CD4-positive, alpha-beta T cell (primary cell): Measurements from ENCODE around the gene OLFM2. TPM values are rescaled to one million over a fixed set of nuclear protein-coding genes. Genes with fewer than 3 reads are reported as not detected.

Source experiments
- ATAC-seq: fragments of 200-7000 bp; cut with Tn5 transposase; one replicate; pipeline ENCODE4 v1.10.0; 2022; ENCODE audit warnings: mild to moderate bottlenecking; ENCODE audit not compliant: poor library complexity
- CTCF ChIA-PET: fragments of 350-600 bp; sonication (Branson Sonifier 250); formaldehyde crosslinking; loops from one replicate; lab custom pipeline; 2021; ENCODE audit warnings: antibody characterized with exemption, inconsistent platforms; lab: Charles Lee
- POLR2A ChIA-PET: fragments of 350-600 bp; sonication (Branson Sonifier 250); formaldehyde crosslinking; loops from one replicate; lab custom pipeline; 2021; ENCODE audit warnings: antibody characterized with exemption, inconsistent platforms; lab: Charles Lee
- DNase-seq, 14 experiments: peaks; one replicate each; pipeline ENCODE4 v3.0.0-alpha.2; 2013 to 2020; ENCODE audit warnings: mixed read lengths in 2 of 14
- H3K27ac ChIP-seq, 2 donors: one replicate each; pipeline versions ENCODE4 v1.5.1 to v1.7.0; 2013; ENCODE audit warnings: low read length in 2 of 2, low read depth in 1 of 2, mild to moderate bottlenecking in 1 of 2
- H3K27me3 ChIP-seq, 2 experiments: 1 replicate in 1 of 2; 2 replicates in 1 of 2; pipeline versions ENCODE4 v1.6.1 to v1.7.0; 2013; ENCODE audit warnings: low read length in 2 of 2, control low read depth in 1 of 2, mild to moderate bottlenecking in 1 of 2, moderate library complexity in 1 of 2; ENCODE audit not compliant: insufficient read depth in 2 of 2, control insufficient read depth in 1 of 2
- H3K36me3 ChIP-seq: one replicate; pipeline ENCODE4 v1.6.1; 2013; ENCODE audit warnings: low read length, control low read depth; ENCODE audit not compliant: insufficient read depth
- H3K4me1 ChIP-seq: one replicate; pipeline ENCODE4 v1.6.1; 2013; ENCODE audit warnings: low read length, control low read depth; ENCODE audit not compliant: insufficient read depth
- H3K4me3 ChIP-seq: one replicate; pipeline ENCODE4 v1.5.1; 2013; ENCODE audit warnings: mild to moderate bottlenecking, low read length, moderate library complexity
- H3K9me3 ChIP-seq, 2 experiments: 1 replicate in 1 of 2; 2 replicates in 1 of 2; pipeline versions ENCODE4 v1.6.1 to v1.7.0; 2013; ENCODE audit warnings: low read length in 2 of 2, mild to moderate bottlenecking in 2 of 2, control low read depth in 1 of 2, moderate library complexity in 1 of 2; ENCODE audit not compliant: control insufficient read depth in 1 of 2, insufficient read depth in 1 of 2
- H3K27ac Mint-ChIP-seq: one replicate; pipeline ENCODE4 v1.8.0; 2020; ENCODE audit warnings: mixed read lengths
- H3K27me3 Mint-ChIP-seq: one replicate; pipeline ENCODE4 v1.8.0; 2021; ENCODE audit warnings: mixed read lengths
- H3K36me3 Mint-ChIP-seq: one replicate; pipeline ENCODE4 v1.8.0; 2021; ENCODE audit warnings: low read depth, mixed read lengths
- H3K4me1 Mint-ChIP-seq: one replicate; pipeline ENCODE4 v1.8.0; 2021; ENCODE audit warnings: low read depth, mixed read lengths
- H3K4me3 Mint-ChIP-seq: one replicate; pipeline ENCODE4 v1.8.0; 2020; ENCODE audit warnings: mild to moderate bottlenecking, mixed read lengths
- H3K9me3 Mint-ChIP-seq: one replicate; pipeline ENCODE4 v1.8.0; 2020; ENCODE audit warnings: mixed read lengths
- intact Hi-C, 2 experiments: fragments of 100-400 bp; cut with DNase I in 1 of 2; cut with micrococcal nuclease in 1 of 2; formaldehyde crosslinking; loops; one replicate each; pipeline versions ENCODE4 v1.15.1 to v1.9.0; 2023 to 2025; cut with DNase I, micrococcal nuclease
- total RNA-seq, 174 experiments: library from RNA in 2 of 174; stranded (reverse) in 2 of 174; gene quantifications; one replicate each; pipeline ENCODE4 v1.2.3 and lab custom pipeline; 2021 to 2026
- TF ChIP-seq, protein P1 (sequence below): fragments of 200-600 bp; IDR thresholded peaks from one replicate; pipeline ENCODE4 v1.8.0; 2022; ENCODE audit warnings: antibody characterized with exemption, mild to moderate bottlenecking

Gene OLFM2
- total RNA-seq, 2 experiments from 2014 or later: 4.1 to 4.8 TPM

DNA sequence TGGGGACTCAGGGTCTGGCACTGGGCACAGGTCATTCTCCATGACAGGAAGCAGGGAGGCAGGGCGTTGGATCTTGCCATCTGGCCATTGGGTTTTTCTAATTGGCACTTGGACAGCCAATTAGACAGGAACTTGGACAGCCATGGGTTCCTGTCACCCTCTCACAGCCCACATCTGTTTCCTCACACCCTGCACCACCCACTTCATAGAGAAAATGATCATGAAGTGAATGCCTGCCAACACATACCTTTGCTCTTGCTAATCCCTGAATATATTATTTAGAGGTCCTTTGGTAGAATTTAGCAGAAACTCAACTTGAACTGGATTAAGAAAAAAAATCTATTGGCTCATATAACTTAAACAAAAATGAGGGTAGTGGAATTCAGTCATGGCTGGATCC lies 4.9 kb upstream of the OLFM2 start:
- peaks cover 6% of the 10 kb centered on the region for H3K4me1 Mint-ChIP-seq
- no peak overlapping the region for H3K27ac ChIP-seq
- ChIA-PET POLR2A (no interaction called here), CTCF (no interaction called here)
- peaks cover 26 to 27% of the 10 kb centered on the region in 2 experiments for H3K27me3 ChIP-seq
- intact Hi-C loops: no loop called here
- no peak for DNase-seq
- H3K27ac Mint-ChIP-seq: no peak overlapping the region
- H3K9me3 ChIP-seq: peaks cover 12 to 15% of the 10 kb centered on the region in 2 experiments
- peaks cover 7% of the 10 kb centered on the region for H3K4me1 ChIP-seq
- no peaks in the 10 kb centered on the region for H3K36me3 ChIP-seq
- H3K36me3 Mint-ChIP-seq: no peaks in the 10 kb centered on the region
- TF ChIP-seq, protein P1, sequence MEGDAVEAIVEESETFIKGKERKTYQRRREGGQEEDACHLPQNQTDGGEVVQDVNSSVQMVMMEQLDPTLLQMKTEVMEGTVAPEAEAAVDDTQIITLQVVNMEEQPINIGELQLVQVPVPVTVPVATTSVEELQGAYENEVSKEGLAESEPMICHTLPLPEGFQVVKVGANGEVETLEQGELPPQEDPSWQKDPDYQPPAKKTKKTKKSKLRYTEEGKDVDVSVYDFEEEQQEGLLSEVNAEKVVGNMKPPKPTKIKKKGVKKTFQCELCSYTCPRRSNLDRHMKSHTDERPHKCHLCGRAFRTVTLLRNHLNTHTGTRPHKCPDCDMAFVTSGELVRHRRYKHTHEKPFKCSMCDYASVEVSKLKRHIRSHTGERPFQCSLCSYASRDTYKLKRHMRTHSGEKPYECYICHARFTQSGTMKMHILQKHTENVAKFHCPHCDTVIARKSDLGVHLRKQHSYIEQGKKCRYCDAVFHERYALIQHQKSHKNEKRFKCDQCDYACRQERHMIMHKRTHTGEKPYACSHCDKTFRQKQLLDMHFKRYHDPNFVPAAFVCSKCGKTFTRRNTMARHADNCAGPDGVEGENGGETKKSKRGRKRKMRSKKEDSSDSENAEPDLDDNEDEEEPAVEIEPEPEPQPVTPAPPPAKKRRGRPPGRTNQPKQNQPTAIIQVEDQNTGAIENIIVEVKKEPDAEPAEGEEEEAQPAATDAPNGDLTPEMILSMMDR: no peak
- no peak overlapping the region for H3K4me3 ChIP-seq
- H3K27me3 Mint-ChIP-seq: peaks cover 59% of the 10 kb centered on the region
- ATAC-seq: no peak
- H3K9me3 Mint-ChIP-seq: peaks cover 2% of the 10 kb centered on the region
- no peak overlapping the region for H3K4me3 Mint-ChIP-seq

DNA sequence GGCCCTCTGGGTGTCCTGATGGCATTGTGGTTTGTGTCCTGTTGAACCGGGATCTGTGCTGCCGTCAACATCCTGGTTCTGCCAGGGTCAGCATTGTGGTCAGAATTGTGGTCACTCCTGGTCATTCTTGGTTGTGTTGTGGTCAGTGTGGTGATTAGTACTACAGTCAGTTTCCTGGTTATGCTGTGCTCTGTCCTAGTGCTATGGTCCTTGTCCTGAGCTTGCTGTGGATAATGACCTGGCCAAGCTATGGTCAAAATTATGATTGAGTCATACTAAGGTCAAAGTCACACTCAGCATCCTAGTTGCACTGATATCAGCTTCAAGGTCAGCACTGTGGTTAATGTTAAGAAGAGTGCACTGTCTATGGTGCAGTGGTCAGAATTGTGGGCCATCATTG lies 4.5 kb upstream of the OLFM2 start:
- Mint-ChIP-seq H3K36me3 (no peaks in the 10 kb centered on the region), H3K9me3 (peaks cover 2% of the 10 kb centered on the region), H3K27ac (no peak overlapping the region), H3K27me3 (peaks cover 61% of the 10 kb centered on the region), H3K4me3 (no peak overlapping the region), H3K4me1 (peaks cover 7% of the 10 kb centered on the region)
- POLR2A ChIA-PET: no interaction called here
- intact Hi-C loops: no loop called here
- Histone ChIP-seq H3K9me3 (peaks cover 12 to 15% of the 10 kb centered on the region in 2 experiments), H3K27me3 (peaks cover 28% of the 10 kb centered on the region in 2 experiments), H3K4me1 (peaks cover 11% of the 10 kb centered on the region), H3K4me3 (no peak overlapping the region), H3K27ac (no peak overlapping the region), H3K36me3 (no peaks in the 10 kb centered on the region)
- TF ChIP-seq, protein P1: no peak
- ATAC-seq: no peak
- DNase-seq: no peak
- CTCF ChIA-PET: no interaction called here

DNA sequence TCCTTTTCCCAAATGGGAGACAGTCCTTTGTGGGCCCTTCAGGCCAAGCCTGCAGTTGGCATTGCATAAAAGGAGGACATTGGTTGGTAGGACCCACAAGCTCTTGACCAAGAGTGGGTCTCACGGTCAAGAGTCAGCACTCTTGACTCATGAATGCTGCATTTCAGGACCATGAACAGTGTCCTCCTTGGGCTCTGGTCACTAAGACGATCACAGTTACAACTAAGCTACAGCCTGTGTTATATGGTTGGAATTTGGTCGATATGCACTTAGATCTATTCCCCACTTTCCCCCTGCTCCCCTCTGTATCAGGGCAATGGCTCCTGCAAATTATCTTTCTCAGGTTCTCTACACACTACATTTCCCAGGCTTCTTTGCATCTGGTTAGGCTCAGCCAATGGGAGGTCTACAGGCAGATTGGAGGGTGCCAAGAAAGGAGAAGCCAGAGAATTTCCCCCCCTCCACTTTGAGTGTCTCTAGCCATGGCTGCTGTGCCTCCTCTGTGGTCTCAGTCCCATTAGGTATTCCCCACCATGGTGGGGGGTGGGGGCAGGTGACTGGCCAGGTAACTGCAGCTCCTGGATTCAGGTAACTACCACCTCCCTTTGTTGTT lies 3.1 kb upstream of the OLFM2 start:
- H3K27ac ChIP-seq: no peak overlapping the region
- peaks cover 9 to 15% of the 10 kb centered on the region in 2 experiments for H3K9me3 ChIP-seq
- Mint-ChIP-seq H3K27ac (no peak overlapping the region), H3K9me3 (peaks cover 2% of the 10 kb centered on the region), H3K4me1 (peaks cover 21% of the 10 kb centered on the region), H3K27me3 (peaks cover 68% of the 10 kb centered on the region), H3K4me3 (no peak overlapping the region), H3K36me3 (no peaks in the 10 kb centered on the region)
- H3K27me3 ChIP-seq: peaks cover 42% of the 10 kb centered on the region in 2 experiments
- intact Hi-C loops: no loop called here
- ATAC-seq (no peak), DNase-seq (no peak)
- TF ChIP-seq, protein P1: no peak
- H3K36me3 ChIP-seq: no peaks in the 10 kb centered on the region
- POLR2A ChIA-PET: no interaction called here
- CTCF ChIA-PET: interaction anchor here (0.9 kb wide), 1 partner anchor 88 kb away, joined by 3 read pairs; no protein-coding TSS in a partner anchor
- no peak overlapping the region for H3K4me3 ChIP-seq
- H3K4me1 ChIP-seq: peaks cover 25% of the 10 kb centered on the region
